OCI-LY3 (cell line): ENCODE data around the gene PSMA2.

ENCODE experiments used
- CTCF ChIP-seq: fragments of 200-600, 300-600 bp; sonication (generic); IDR thresholded peaks from 2 replicates; pipeline ENCODE4 v1.5.1; 2014; ENCODE audit warnings: antibody characterized with exemption, low read length, low read depth
- EZH2phosphoT487 ChIP-seq: fragments of 200-600 bp; shearing (Covaris generic); IDR thresholded peaks from 2 replicates; pipeline ENCODE4 v1.6.1; 2018; ENCODE audit warnings: antibody characterized with exemption, mixed run types, low read depth

- TF ChIP-seq CTCF: no peak
- TF ChIP-seq EZH2phosphoT487: no peak
These were observed 3.9 kb upstream of the PSMA2 start for GRCh38 chr7:42935861-42936260.
